Breast epithelium (tissue), 4 donors: Measurements from ENCODE around the gene HADHB. TPM values are rescaled to one million over a fixed set of nuclear protein-coding genes. Genes with fewer than 3 reads are reported as not detected.

Source experiments
- DNase-seq, 2 donors: peaks; one replicate each; pipeline ENCODE4 v3.0.0-alpha.2; 2019; ENCODE audit warnings: low spot score in 2 of 2
- H3K27ac ChIP-seq, 2 donors: fragments of 200-600 bp; sonication (generic) in 1 of 2; one replicate each; pipeline ENCODE4 v1.5.1; 2016 to 2019; ENCODE audit warnings: mild to moderate bottlenecking in 1 of 2
- H3K27me3 ChIP-seq, 2 donors: fragments of 200-600 bp; sonication (generic) in 1 of 2; one replicate each; pipeline versions ENCODE4 v1.5.1 to v1.6.0; 2017 to 2019; ENCODE audit warnings: control low read depth in 1 of 2, mild to moderate bottlenecking in 1 of 2
- H3K36me3 ChIP-seq: fragments of 200-600 bp; one replicate; pipeline ENCODE4 v1.5.1; 2019
- H3K4me1 ChIP-seq, 2 donors: fragments of 200-600 bp; sonication (generic); one replicate each; pipeline ENCODE4 v1.5.1; 2016 to 2019; ENCODE audit warnings: control low read depth in 1 of 2
- H3K4me3 ChIP-seq, 3 donors: fragments of 200-600 bp; sonication (generic); 1 replicate in 2 of 3; 2 replicates in 1 of 3; pipeline ENCODE4 v1.5.1; 2016 to 2019; ENCODE audit warnings: mild to moderate bottlenecking in 3 of 3, moderate library complexity in 2 of 3
- H3K9me3 ChIP-seq, 2 donors: fragments of 200-600 bp; sonication (generic) in 1 of 2; one replicate each; pipeline ENCODE4 v1.5.1; 2016 to 2019; ENCODE audit warnings: control low read depth in 1 of 2
- POLR2A ChIP-seq: fragments of 450-650 bp; IDR thresholded peaks from one replicate; pipeline ENCODE4 v1.6.1; 2016; ENCODE audit warnings: antibody characterized with exemption, mild to moderate bottlenecking, moderate library complexity
- POLR2AphosphoS5 ChIP-seq, 3 donors: sonication (generic); formaldehyde crosslinking; IDR thresholded peaks; one replicate each; pipeline ENCODE4 v1.6.1; 2017; ENCODE audit warnings: antibody characterized with exemption in 3 of 3
- intact Hi-C: fragments of 100-400 bp; cut with DNase I; formaldehyde crosslinking; loops from one replicate; pipeline ENCODE4 v1.15.1; 2023; ENCODE audit warnings: low total_unique reads
- total RNA-seq, 3 donors: library from RNA; depleted of rRNA; stranded (reverse); fragments of >200 nt; gene quantifications; one replicate each; pipeline ENCODE4 v1.1.0, GENCODE V29; 2016
- TF ChIP-seq, protein P1 (sequence below), 3 donors: fragments of 450-650 bp; IDR thresholded peaks; one replicate each; pipeline ENCODE4 v1.5.1; 2016 to 2017; ENCODE audit warnings: antibody characterized with exemption in 3 of 3, mild to moderate bottlenecking in 3 of 3, moderate library complexity in 3 of 3

Gene HADHB
- total RNA-seq, 3 donors from 2014 or later, result 139 to 157 (median 147) TPM

DNA sequence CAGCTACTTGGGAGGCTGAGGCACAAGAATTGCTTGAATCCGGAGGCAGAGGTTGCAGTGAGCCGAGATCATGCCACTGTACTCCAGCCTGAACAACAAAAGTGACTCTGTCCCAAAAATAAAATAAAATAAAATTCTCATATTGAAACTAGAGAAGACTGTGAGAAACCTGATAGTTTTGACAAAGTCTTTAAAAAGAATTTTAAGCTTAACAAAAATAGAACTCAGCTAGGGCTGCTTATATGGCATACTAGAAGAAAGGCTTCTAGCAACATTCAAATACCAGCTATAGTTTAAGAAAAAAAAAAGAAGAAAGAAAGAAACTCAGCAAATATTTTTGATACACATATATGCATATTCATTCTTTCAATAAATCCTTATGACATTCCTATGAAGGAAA lies 13.9 kb upstream of the HADHB start:
- Histone ChIP-seq H3K27me3 (no peaks in the 10 kb centered on the region), H3K4me3 (no peak overlapping the region), H3K27ac (no peak overlapping the region), H3K4me1 (no peaks in the 10 kb centered on the region), H3K9me3 (no peaks in the 10 kb centered on the region), H3K36me3 (no peaks in the 10 kb centered on the region)
- intact Hi-C loops, result no loop called here
- TF ChIP-seq, protein P1, sequence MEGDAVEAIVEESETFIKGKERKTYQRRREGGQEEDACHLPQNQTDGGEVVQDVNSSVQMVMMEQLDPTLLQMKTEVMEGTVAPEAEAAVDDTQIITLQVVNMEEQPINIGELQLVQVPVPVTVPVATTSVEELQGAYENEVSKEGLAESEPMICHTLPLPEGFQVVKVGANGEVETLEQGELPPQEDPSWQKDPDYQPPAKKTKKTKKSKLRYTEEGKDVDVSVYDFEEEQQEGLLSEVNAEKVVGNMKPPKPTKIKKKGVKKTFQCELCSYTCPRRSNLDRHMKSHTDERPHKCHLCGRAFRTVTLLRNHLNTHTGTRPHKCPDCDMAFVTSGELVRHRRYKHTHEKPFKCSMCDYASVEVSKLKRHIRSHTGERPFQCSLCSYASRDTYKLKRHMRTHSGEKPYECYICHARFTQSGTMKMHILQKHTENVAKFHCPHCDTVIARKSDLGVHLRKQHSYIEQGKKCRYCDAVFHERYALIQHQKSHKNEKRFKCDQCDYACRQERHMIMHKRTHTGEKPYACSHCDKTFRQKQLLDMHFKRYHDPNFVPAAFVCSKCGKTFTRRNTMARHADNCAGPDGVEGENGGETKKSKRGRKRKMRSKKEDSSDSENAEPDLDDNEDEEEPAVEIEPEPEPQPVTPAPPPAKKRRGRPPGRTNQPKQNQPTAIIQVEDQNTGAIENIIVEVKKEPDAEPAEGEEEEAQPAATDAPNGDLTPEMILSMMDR (IDR thresholded peaks at IDR 0.05), result no peak
- no peak for TF ChIP-seq POLR2A
- TF ChIP-seq POLR2AphosphoS5 (IDR thresholded peaks at IDR 0.05), result no peak
- DNase-seq, result no peak

DNA sequence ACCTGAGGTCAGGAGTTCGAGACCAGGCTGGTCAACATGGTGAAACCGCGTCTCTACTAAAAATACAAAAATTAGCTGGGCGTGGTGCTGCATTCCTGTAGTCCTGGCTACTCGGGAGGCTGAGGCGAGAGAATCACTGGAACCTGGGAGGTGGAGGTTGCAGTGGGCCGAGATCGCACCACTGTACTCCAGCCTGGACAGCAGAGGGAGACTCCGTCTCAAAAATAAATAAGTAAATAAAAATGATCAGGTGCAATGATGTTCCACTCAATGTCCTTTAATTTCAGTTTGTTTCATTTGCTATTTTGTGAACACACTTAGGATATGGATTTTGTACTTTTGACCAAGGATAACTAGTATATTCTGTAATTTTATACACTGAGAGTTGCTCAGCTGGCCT lies 9.7 kb upstream of the HADHB start:
- Histone ChIP-seq H3K9me3 (no peaks in the 10 kb centered on the region), H3K36me3 (no peaks in the 10 kb centered on the region), H3K4me3 (no peak overlapping the region), H3K27me3 (no peaks in the 10 kb centered on the region), H3K4me1 (no peaks in the 10 kb centered on the region), H3K27ac (no peak overlapping the region)
- TF ChIP-seq POLR2A, result no peak
- TF ChIP-seq POLR2AphosphoS5 (IDR thresholded peaks at IDR 0.05), result no peak
- TF ChIP-seq, protein P1 (IDR thresholded peaks at IDR 0.05), result peak in 1 of 3 donors; percentile 30
- intact Hi-C loops, result no loop called here
- DNase-seq, result no peak

DNA sequence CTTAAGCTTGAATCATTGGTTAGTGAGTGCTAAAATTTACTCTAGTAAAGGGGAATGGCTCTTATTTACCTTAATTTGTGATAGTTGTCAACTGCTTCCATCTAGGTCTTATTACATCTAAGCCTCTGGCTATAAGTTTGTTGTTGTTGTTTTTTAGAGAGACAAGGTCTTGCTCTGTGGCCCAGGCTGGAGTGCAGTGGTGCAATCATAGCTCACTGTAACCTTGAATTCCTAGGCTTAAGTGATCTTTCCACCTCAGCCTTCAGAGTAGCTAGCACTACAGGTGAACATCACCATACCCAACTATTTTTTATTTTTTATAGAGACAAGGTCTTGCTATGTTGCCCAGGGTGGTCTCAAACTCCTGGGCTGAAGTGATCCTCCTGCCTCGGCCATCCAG lies 6.9 kb upstream of the HADHB start:
- TF ChIP-seq POLR2A (no peak), POLR2AphosphoS5 (IDR thresholded peaks at IDR 0.05) (no peak)
- TF ChIP-seq, protein P1 (IDR thresholded peaks at IDR 0.05), result no peak
- no peak overlapping the region for H3K4me3 ChIP-seq
- no peaks in the 10 kb centered on the region for H3K36me3 ChIP-seq
- H3K9me3 ChIP-seq, result no peaks in the 10 kb centered on the region
- no peak for DNase-seq
- H3K27ac ChIP-seq, result no peak overlapping the region
- no peaks in the 10 kb centered on the region for H3K27me3 ChIP-seq
- intact Hi-C loops, result no loop called here
- no peaks in the 10 kb centered on the region for H3K4me1 ChIP-seq

DNA sequence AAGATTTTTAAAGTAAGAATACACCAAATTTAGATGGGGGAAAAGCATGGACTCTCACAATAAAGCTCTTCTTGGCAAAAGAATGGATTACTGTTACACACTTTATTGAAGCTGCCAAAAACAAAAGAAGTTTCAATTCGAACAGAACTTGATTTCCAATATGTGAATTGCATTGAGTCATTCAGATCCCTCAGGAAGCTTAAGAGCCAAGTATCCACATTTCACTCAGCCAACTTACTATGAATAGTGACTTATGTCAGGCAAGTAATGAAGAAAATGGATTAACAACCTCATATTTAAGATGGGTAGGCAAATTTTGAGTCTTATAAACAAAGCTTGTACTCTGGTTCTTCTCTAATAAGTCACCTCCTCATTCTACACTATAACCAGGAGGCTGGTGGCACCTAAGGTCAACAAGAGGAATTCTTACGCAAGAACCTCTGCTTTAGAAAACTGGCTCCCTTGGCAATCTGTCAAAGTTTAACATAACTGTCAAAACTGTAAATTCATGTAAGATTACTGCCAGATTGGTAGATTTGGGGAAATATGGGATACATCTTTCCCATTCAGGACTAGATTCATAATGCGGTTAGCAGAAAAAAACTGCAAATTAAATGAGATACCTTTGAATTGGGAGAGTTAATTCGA lies 6.3 kb upstream of the HADHB start:
- intact Hi-C loops, result no loop called here
- H3K9me3 ChIP-seq, result no peaks in the 10 kb centered on the region

DNA sequence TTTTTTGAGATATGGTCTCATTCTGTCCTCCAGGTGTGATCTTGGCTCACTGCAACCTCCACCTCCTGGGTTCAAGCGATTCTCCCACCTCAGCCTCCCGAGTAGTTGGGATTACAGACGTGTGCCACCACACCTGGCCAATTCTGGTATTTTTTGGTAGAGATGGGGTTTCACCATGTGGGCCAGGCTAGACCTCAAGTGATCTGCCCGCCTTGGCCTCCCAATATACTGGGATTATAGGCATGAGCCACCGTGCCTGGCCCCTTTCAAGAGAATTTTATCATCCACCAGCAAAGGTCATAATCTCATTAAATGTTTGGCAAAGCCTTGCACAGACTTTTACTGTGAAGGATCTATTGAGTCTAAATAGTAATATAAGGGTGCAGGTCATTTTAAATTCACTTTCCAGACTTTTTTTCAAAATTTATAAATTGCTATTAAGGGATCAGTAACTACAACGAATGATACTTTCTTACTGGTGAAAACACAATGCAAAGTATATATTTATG lies 2.8 kb upstream of the HADHB start:
- TF ChIP-seq, protein P1 (IDR thresholded peaks at IDR 0.05), result no peak
- Histone ChIP-seq H3K9me3 (no peaks in the 10 kb centered on the region), H3K36me3 (no peaks in the 10 kb centered on the region), H3K4me1 (peaks cover 0 to 4% of the 10 kb centered on the region in 2 donors), H3K27ac (no peak overlapping the region), H3K4me3 (peak overlapping the region in 1 of 3 donors; percentile 97), H3K27me3 (no peaks in the 10 kb centered on the region)
- intact Hi-C loops, result loop anchor here (10.0 kb wide), 1 partner anchor 83 kb away; no protein-coding TSS in a partner anchor
- no peak for DNase-seq

More for the DNA sequence above, 6.3 kb upstream of the HADHB start:
- no peak overlapping the region for H3K4me3 ChIP-seq
- H3K27ac ChIP-seq, result no peak overlapping the region
- no peaks in the 10 kb centered on the region for H3K27me3 ChIP-seq
- DNase-seq, result no peak
- no peak for TF ChIP-seq POLR2AphosphoS5 (IDR thresholded peaks at IDR 0.05)
- TF ChIP-seq POLR2A, result no peak
- TF ChIP-seq, protein P1 (IDR thresholded peaks at IDR 0.05), result no peak
- no peaks in the 10 kb centered on the region for H3K4me1 ChIP-seq
- no peaks in the 10 kb centered on the region for H3K36me3 ChIP-seq
